ENCODE results near the gene EPM2AIP1.

DNA sequence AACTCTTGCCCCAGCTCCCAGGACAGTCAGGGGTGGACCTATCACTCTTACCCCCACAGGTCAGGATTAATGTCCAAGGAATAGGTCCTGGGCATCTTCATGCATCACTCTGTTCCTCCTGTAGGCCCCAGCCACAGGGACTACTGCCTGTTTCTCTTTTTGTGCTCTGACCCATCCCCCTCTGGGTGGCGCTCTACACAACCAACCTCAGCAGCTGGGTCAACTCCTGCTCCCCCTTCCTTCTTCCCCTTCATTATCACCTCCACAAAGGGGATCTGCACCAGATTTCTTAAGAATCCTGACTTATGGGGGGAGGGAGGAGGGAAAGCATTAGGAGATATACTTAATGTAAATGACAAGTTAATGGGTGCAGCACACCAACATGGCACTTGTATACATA is 35.9 kb downstream of the EPM2AIP1 start:
- TF ChIP-seq, protein P1, sequence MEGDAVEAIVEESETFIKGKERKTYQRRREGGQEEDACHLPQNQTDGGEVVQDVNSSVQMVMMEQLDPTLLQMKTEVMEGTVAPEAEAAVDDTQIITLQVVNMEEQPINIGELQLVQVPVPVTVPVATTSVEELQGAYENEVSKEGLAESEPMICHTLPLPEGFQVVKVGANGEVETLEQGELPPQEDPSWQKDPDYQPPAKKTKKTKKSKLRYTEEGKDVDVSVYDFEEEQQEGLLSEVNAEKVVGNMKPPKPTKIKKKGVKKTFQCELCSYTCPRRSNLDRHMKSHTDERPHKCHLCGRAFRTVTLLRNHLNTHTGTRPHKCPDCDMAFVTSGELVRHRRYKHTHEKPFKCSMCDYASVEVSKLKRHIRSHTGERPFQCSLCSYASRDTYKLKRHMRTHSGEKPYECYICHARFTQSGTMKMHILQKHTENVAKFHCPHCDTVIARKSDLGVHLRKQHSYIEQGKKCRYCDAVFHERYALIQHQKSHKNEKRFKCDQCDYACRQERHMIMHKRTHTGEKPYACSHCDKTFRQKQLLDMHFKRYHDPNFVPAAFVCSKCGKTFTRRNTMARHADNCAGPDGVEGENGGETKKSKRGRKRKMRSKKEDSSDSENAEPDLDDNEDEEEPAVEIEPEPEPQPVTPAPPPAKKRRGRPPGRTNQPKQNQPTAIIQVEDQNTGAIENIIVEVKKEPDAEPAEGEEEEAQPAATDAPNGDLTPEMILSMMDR (IDR thresholded peaks at IDR 0.05) = no peak
- no peak for TF ChIP-seq POLR2A (IDR thresholded peaks at IDR 0.05)

Data from testis (tissue), 2 donors.